Activated CD8-positive, alpha-beta memory T cell treated with anti-CD3 and anti-CD28 coated beads, Interleukin-2, amount 50 U/mL, for 1 hour (primary cell): Measurements from ENCODE around the gene FAM174A.
"Not testable (repeated sequence)": the region's sequence is repeated elsewhere in the genome, so short reads cannot be mapped to it uniquely, and the experiment has no call there.

ENCODE experiments used
- DNase-seq: peaks from one replicate; pipeline ENCODE4 v3.0.0-alpha.2; 2020; ENCODE audit errors: extremely low read depth

FAM174A gene

GRCh38 chr5:100575815-100576214 is 40.6 kb downstream of the FAM174A start:
- no peak for DNase-seq

GRCh38 chr5:100576217-100576751 is 41.1 kb downstream of the FAM174A start:
- DNase-seq, result no peak

- no peak for DNase-seq
Observed at GRCh38 chr5:100577506-100577905, 42.3 kb downstream of the FAM174A start.

GRCh38 chr5:100584069-100584468 is 48.9 kb downstream of the FAM174A start:
- no peak for DNase-seq

GRCh38 chr5:100584889-100585288 is 49.7 kb downstream of the FAM174A start:
- no peak for DNase-seq

- DNase-seq, result no peak
Observed at GRCh38 chr5:100590867-100591266, 55.7 kb downstream of the FAM174A start.

- DNase-seq, result no peak
Observed at GRCh38 chr5:100595152-100595811, 60.1 kb downstream of the FAM174A start.

GRCh38 chr5:100595812-100596173 is 60.6 kb downstream of the FAM174A start:
- DNase-seq, result no peak

- no peak for DNase-seq
Observed at GRCh38 chr5:100598446-100598845, 63.3 kb downstream of the FAM174A start.

GRCh38 chr5:100600298-100600994 is 65.3 kb downstream of the FAM174A start:
- DNase-seq, result no peak

GRCh38 chr5:100603141-100603540 is 68.0 kb downstream of the FAM174A start:
- no peak for DNase-seq

GRCh38 chr5:100604021-100604420 is 68.8 kb downstream of the FAM174A start:
- not testable (repeated sequence) for DNase-seq

- DNase-seq, result no peak
Observed at GRCh38 chr5:100609594-100609993, 74.4 kb downstream of the FAM174A start.

- no peak for DNase-seq
Observed at GRCh38 chr5:100614308-100614707, 79.1 kb downstream of the FAM174A start.

- DNase-seq, result no peak
Observed at GRCh38 chr5:100615362-100615761, 80.2 kb downstream of the FAM174A start.

- no peak for DNase-seq
Observed at GRCh38 chr5:100616291-100616690, 81.1 kb downstream of the FAM174A start.

GRCh38 chr5:100616981-100617380 is 81.8 kb downstream of the FAM174A start:
- DNase-seq, result no peak

- no peak for DNase-seq
Observed at GRCh38 chr5:100623719-100624118, 88.5 kb downstream of the FAM174A start.

GRCh38 chr5:100634937-100635534 is 99.9 kb downstream of the FAM174A start:
- DNase-seq, result no peak
